SJCRH30 (cell line): ENCODE results near the gene ZFYVE27. TPM values are rescaled to one million over a fixed set of nuclear protein-coding genes. Genes with fewer than 3 reads are reported as not detected.
"Not testable (repeated sequence)": the region's sequence is repeated elsewhere in the genome, so short reads cannot be mapped to it uniquely, and the experiment has no call there.

Experiments used
- DNase-seq, 2 experiments: peaks; one replicate each; pipeline ENCODE4 v3.0.0-alpha.2; 2015 to 2020
- H3K27ac ChIP-seq: fragments of 250-450 bp; sonication (Bioruptor Pico); 2 replicates; pipeline ENCODE4 v1.5.1; 2020; ENCODE audit warnings: mild to moderate bottlenecking, moderate library complexity
- H3K27me3 ChIP-seq: fragments of 250-450 bp; sonication (Bioruptor Pico); 2 replicates; pipeline ENCODE4 v1.5.1; 2020; ENCODE audit warnings: mild to moderate bottlenecking, moderate library complexity
- H3K36me3 ChIP-seq: fragments of 250-450 bp; sonication (Bioruptor Pico); 2 replicates; pipeline ENCODE4 v1.5.1; 2020; ENCODE audit warnings: mild to moderate bottlenecking, moderate library complexity
- H3K4me1 ChIP-seq: fragments of 250-450 bp; sonication (Bioruptor Pico); 2 replicates; pipeline ENCODE4 v1.5.1; 2020; ENCODE audit warnings: mild to moderate bottlenecking, moderate library complexity
- H3K4me3 ChIP-seq: fragments of 250-450 bp; sonication (Bioruptor Pico); 2 replicates; pipeline ENCODE4 v1.5.1; 2020; ENCODE audit warnings: mild to moderate bottlenecking, moderate library complexity
- H3K9me3 ChIP-seq: fragments of 250-450 bp; sonication (Bioruptor Pico); replicated peaks from 2 replicates; pipeline ENCODE4 v1.5.1; 2020; ENCODE audit warnings: mild to moderate bottlenecking, moderate library complexity
- total RNA-seq: library from RNA; depleted of rRNA; stranded (reverse); fragments of >200 nt; shearing (Covaris generic); gene quantifications from 2 replicates; pipeline ENCODE4 v1.2.3, GENCODE V29; 2014; rRNA removed

ZFYVE27 gene, protein sequence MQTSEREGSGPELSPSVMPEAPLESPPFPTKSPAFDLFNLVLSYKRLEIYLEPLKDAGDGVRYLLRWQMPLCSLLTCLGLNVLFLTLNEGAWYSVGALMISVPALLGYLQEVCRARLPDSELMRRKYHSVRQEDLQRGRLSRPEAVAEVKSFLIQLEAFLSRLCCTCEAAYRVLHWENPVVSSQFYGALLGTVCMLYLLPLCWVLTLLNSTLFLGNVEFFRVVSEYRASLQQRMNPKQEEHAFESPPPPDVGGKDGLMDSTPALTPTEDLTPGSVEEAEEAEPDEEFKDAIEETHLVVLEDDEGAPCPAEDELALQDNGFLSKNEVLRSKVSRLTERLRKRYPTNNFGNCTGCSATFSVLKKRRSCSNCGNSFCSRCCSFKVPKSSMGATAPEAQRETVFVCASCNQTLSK
- total RNA-seq: 20.7 and 27.1 TPM in 2 replicates

DNA sequence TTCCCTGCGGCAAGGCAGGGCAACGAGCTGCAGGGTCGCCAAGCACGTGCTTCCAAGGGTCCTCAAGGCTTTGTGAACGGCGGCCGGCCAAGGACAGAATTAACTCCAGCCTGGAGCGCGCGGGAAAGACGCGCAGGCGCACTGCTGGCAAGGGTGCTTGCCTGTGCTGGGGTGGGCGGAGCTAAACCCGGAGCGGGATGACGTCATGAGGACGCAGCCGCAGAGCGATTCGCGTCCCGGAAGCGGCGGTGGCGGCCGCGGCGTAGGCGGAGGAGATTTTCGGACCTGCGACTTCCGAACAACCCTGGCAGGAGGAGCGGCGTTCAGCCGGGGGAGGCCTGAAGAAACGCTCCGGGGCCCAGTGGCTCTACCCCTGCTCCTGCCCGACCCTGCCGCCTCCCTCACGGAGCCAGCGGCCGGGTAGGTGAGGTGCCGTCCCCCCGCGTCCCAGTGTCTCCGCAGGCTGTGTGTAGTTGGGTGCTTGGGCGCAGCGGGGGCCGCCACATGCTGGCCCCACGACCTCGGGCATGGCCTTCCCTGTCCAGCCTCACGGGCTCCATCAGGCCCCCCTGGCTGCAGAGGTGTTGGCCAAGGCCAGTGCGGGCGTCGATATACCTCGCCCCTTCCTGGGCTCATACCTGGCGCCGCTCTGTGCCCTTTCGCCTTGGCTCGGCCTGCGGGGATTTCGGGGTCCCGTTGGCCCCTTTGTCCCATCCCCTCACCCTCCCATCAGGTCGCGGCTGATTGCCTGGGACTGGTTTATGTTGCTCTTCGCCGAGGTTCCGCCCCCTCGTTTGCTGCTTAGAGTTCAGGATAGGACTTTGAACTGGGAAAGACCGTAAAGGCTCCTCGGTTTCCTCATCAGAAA lies at the start of gene ZFYVE27:
ZFYVE27 (plus strand) TSS at position 227 of the 868 bp plus-strand sequence. CDS start 1,350 bp downstream, outside the sequence.
- H3K27ac ChIP-seq: peak within 1 kb of the TSS; percentile 42
- DNase-seq: peak; percentile 97 to 98
- H3K27me3 ChIP-seq: no peaks in the 10 kb centered on the region
- peaks cover 8% of the 10 kb centered on the region; the same call in 1 of the 2 replicates for H3K4me1 ChIP-seq
- H3K9me3 ChIP-seq: no peaks in the 10 kb centered on the region
- H3K4me3 ChIP-seq: peak within 1 kb of the TSS; percentile 79
- peaks cover 6% of the 10 kb centered on the region for H3K36me3 ChIP-seq

DNA sequence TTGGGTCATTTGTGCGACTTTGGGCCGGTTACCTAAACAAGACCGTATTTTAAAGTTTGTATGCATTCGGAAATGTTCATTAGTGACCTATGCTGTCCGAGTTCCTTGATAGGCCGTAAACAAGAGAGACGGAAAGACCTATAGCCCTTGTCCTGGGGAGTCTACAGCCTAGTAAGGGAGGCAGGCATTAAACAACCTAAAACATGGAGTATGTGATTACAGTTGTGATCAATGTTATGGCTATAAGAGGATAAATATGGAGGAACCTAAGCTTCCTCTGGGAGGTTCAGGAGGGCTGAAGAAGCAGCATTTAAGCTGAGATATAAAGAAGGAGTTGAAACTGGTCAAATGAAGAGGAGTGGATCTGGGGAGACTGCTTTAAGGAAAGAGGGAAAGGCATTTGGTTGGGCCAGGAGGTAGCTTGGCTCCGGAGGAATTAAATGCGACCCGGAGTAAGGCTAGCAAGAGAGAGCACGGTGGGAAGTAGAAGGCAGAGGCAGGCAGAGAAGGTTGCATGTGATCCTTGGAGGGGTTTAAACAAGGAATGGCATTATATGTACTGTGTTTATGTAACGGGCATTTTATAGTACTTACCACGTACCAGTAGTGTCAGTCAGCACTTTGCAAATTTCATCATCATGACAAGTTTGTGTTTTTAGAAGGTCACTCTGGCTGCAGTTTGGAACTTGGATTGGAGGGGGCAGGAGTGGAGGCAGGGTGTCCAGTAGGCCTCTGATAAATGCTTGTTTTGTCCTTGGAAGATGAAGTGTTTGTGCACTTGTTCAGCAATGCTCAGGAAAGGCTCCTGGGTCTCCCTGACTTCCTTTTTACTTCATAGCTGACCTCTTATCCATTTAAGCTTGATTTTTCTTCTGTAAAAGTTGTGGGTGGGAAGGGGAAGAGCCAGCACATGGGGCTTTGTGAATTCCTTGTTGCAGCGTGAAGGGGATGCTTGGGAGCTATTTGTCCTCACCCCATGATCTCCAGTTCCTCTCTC lies 48.8 kb upstream of the ZFYVE27 start:
- Histone ChIP-seq H3K9me3 (no peaks in the 10 kb centered on the region), H3K27ac (peak overlapping the region; percentile 68), H3K4me1 (peaks cover 41% of the 10 kb centered on the region), H3K4me3 (peak overlapping the region; percentile 80), H3K27me3 (no peaks in the 10 kb centered on the region), H3K36me3 (no peaks in the 10 kb centered on the region)
- DNase-seq: peak in 1 of 2 experiments; percentile 41

DNA sequence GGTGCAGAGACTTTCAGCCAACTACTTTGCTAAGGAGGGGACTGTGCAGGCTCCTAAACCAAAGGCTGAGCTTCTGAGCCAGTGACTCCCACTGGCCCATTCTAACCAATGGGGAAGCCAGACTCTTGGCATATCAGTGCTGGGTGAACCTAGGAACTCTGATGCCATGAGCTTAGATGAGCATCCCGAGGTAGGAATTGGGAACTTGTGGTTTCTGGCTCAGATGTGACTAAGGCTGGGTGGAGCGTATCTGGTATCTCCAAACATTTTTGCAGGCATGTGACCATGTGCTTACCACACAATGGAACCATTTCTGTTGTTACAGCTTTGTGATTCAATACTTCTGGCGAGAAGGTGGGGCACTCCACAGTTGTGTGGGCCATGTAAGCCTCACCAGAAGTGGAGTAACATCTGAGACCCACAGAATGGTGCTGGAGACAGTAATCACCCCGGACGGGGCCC lies 47.3 kb upstream of the ZFYVE27 start:
- H3K27ac ChIP-seq: 0 out of 2 replicates have a peak overlapping the region, but pooled peaks have one; percentile 15
- H3K4me3 ChIP-seq: no peak overlapping the region
- no peaks in the 10 kb centered on the region for H3K9me3 ChIP-seq
- no peaks in the 10 kb centered on the region for H3K27me3 ChIP-seq
- DNase-seq: peak; percentile 56 to 67
- peaks cover 33% of the 10 kb centered on the region for H3K4me1 ChIP-seq
- H3K36me3 ChIP-seq: no peaks in the 10 kb centered on the region

DNA sequence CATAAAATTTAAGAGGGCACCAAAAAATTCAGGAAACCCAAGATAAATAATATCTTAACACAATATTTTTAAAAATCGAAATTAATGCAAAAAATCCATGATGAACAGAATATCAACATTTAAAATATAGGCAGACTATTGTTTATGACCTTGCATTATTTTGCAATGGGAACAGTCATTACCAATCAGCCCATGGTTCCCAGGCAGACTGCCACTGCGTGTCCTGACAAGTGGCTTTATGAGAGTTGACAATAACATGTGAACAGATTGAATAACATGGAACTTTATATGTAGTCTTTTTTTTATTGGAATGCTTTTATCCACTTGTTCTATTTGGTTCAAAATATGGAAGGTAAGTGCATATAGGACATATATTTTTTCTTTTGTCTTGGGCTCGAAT lies 46.8 kb upstream of the ZFYVE27 start:
- Histone ChIP-seq H3K9me3 (no peaks in the 10 kb centered on the region), H3K4me3 (no peak overlapping the region), H3K27ac (0 out of 2 replicates have a peak overlapping the region, but pooled peaks have one; percentile 15), H3K27me3 (no peaks in the 10 kb centered on the region), H3K36me3 (no peaks in the 10 kb centered on the region), H3K4me1 (peaks cover 27% of the 10 kb centered on the region)
- no peak for DNase-seq

DNA sequence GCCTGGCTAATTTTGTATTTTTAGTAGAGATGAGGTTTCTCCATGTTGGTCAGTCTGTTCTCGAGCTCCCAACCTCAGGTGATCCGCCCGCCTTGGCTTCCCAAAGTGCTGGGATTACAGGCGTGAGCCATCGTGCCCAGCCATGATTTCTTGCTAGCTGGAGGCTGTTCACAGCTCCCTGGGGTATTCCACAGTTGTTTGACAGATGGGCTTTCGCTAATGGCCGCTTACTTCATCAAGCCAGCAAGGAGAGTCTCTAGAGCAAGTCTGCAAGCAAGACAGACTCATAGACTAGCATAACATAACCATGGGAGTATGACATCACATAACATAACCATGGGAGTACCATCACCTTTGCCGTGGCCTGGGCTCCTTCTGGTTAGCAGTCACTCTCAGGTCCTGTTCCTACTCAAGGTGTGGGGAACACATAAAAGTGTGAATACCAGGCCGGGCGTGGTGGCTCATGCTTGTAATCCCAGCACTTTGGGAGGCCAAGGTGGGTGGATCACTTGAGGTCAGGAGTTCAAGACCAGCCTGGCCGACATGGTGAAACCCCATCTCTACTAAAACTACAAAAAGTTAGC lies 38.8 kb upstream of the ZFYVE27 start:
- DNase-seq, H3K27me3 ChIP-seq, H3K9me3 ChIP-seq, H3K4me3 ChIP-seq, H3K36me3 ChIP-seq, H3K4me1 ChIP-seq, H3K27ac ChIP-seq: not testable (repeated sequence)

DNA sequence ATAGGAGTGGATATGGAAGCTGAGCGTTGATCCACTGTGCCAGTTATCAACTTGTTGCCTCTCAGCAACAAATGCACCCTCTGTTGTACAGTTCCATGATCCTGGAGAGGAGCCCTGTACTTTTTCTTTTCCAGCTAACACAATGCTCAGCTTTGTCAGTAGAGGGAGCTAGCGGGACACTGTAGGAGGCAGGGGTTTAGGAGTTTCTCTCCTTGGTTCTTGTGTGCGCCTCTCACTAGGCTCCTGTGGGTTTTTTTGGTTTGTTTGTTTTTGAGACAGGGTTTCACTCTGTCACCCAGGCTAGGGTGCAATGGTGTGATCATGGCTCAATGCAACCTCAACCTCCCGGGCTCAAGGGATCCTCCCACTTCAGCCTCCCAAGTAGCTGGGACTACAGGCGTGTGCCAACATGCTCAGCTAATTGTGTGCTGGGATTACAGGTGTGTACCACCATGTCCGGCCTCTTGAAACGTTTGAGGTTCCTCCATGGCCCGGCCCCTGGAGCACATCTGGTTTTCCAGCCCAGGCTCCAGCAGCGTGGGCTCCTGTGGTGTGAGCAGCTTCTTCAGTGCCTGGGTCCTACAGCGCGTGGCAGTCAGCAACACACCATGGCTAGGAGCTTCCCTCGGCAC lies 35.4 kb upstream of the ZFYVE27 start:
- Histone ChIP-seq H3K27me3 (no peaks in the 10 kb centered on the region), H3K9me3 (peaks cover 4% of the 10 kb centered on the region; the same call in 1 of the 2 replicates), H3K27ac (no peak overlapping the region), H3K4me3 (no peak overlapping the region), H3K36me3 (no peaks in the 10 kb centered on the region), H3K4me1 (no peaks in the 10 kb centered on the region)
- peak; percentile 65 to 88 for DNase-seq

DNA sequence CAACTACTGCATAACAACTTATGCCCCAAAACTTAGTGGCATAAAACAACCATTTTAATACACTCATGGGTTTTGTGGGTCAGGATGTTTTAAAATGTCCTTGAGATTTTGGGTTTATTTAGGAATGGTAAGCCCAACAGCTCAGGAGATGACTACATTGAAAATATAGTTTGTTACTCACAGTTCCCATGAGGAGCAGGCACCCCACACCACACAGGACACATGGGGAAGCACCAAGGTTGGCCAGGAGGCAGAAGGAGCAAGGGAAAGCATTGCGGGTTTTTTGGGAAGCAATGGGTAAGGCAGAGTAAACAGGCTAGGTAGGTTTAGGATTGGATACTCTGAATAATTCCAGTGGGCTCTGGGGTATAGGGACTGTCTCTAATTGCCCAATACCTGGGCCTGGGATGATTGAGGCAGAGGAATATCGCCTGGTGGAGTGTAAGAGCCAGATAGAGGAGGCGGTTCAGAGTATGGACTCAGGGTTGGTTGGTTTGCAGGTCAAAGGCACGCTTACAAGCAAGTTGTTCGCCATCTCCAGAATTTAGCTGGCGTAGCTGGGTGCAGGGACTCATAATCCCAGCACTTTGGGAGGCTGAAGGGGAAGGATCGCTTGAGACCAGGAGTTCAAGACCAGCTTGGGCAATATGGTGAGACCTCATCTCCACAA lies 33.4 kb upstream of the ZFYVE27 start:
- no peak for DNase-seq
- Histone ChIP-seq H3K27me3 (no peaks in the 10 kb centered on the region), H3K4me1 (no peaks in the 10 kb centered on the region), H3K4me3 (no peak overlapping the region), H3K9me3 (peaks cover 4% of the 10 kb centered on the region; the same call in 1 of the 2 replicates), H3K27ac (no peak overlapping the region), H3K36me3 (no peaks in the 10 kb centered on the region)

DNA sequence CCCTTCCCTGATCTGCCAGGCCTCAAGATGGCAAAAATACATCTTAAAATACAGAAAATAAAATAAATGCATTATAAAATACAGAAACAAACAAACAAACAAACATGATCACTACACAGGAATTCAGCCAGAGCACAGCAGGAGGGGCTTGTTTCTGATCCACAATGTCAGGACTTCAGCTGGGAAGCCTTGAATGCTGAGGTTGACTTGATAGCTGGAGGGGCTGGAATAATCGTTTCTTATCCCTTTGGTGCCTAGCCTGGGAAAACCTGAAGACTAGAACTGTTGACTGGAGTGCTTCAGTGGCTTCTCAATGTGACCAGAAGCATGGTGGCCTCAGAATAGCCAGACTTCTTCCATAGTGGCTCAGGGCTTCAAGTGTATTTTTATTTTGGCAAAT lies 32.6 kb upstream of the ZFYVE27 start:
- H3K4me1 ChIP-seq: no peaks in the 10 kb centered on the region
- peaks cover 4% of the 10 kb centered on the region; the same call in 1 of the 2 replicates for H3K9me3 ChIP-seq
- H3K27ac ChIP-seq: no peak overlapping the region
- no peak overlapping the region for H3K4me3 ChIP-seq
- H3K36me3 ChIP-seq: no peaks in the 10 kb centered on the region
- no peaks in the 10 kb centered on the region for H3K27me3 ChIP-seq
- no peak for DNase-seq

DNA sequence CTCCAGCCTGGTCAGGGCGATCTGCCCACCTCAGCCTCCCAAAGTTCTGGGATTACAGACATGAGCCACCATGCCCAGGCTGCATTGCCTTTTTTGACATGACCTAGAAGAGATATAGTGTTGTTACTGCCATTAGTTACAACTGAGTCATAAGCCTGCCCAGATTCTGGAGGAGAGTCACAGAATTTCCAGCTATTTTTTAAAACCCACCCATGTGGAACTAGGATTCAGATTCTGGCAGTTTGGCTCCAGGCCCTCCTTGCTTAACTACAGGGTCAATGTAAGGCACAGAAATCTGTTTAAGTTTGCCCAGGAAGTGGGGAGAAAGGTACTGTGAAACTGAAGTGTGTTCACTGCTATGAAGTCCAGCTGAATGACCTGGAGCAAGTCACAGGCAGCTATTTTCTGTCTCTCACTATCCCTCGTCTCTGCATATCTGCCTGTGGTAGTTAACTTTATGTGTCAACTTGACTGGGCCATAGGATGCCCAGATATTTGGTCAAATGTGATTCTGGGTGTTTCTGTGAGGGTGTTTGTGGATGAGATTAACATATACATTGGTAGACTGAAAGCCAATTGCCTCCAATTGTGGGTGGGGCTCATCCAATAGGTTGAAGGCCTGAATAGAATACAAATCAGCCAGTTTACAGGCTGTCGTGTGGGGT lies 31.8 kb upstream of the ZFYVE27 start:
- Histone ChIP-seq H3K4me3 (no peak overlapping the region), H3K9me3 (peaks cover 4% of the 10 kb centered on the region; the same call in 1 of the 2 replicates), H3K27ac (no peak overlapping the region), H3K4me1 (no peaks in the 10 kb centered on the region), H3K27me3 (no peaks in the 10 kb centered on the region), H3K36me3 (no peaks in the 10 kb centered on the region)
- no peak for DNase-seq

DNA sequence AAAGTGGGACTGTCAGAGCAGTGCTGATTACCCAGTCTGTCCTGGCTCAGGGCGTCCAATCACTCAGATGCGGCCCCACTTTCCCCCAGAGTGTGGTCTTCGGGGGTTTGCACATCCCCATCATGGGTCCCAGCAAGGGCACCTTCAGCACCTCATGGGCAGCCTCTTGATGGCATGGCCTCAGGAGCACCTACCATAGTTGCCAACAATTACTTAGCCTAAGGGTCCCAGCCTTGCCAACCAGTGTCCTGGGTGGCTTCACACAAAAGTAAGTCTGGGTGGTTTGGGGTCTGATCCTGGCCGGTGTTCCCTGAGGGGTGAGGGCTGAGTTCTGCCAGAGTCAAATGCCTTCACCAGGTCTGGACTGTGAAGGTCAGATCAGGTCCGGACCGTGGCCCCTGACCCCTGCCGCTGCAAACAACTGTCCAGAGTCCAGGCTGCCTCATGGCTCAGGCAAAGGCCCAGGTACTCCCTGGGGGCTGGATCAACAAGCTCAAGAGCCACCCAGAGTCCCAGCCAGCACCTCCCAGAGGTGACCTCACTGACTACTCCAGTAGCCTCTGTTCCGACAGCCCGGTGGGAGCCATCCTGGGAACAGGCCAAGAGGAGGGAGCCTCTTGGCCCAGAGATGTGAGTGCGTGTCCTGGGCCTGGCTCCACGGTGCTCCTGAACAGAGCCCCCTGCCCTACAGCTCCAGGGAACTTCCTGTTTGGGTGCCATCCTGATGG lies 29.6 kb upstream of the ZFYVE27 start:
- DNase-seq: no peak
- Histone ChIP-seq H3K27ac (no peak overlapping the region), H3K9me3 (peaks cover 4% of the 10 kb centered on the region; the same call in 1 of the 2 replicates), H3K27me3 (no peaks in the 10 kb centered on the region), H3K4me3 (no peak overlapping the region), H3K36me3 (no peaks in the 10 kb centered on the region), H3K4me1 (no peaks in the 10 kb centered on the region)

DNA sequence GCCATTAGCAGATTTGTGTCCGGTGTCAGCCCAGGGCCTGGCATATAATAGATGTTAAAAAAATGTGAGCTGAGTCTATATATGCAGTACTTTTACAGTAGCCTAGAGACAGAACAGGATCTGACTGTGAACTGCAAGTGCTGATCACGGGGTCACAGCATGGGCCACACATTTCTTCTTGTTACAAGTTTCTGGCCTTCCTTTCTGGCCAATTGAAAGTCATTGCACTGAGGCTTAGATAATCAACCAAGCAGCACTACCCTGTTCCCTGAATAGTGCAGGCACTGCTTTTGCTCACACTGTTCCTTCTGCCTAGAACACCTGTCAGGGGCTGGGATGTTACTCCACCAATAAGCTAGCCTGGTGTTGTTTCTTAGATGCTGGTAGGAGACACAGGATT lies 28.8 kb upstream of the ZFYVE27 start:
- Histone ChIP-seq H3K27ac (no peak overlapping the region), H3K9me3 (peaks cover 4% of the 10 kb centered on the region; the same call in 1 of the 2 replicates), H3K4me3 (no peak overlapping the region), H3K27me3 (no peaks in the 10 kb centered on the region), H3K4me1 (no peaks in the 10 kb centered on the region), H3K36me3 (no peaks in the 10 kb centered on the region)
- no peak for DNase-seq
